Measurements from ENCODE around the gene DYNC1H1. TPM values are rescaled to one million over a fixed set of nuclear protein-coding genes. Genes with fewer than 3 reads are reported as not detected.
A peak's percentile ranks its signal among the peaks of the same experiment; 100 is the strongest.

Gene DYNC1H1
- total RNA-seq, 4 donors from 2014 or later, result 386 to 531 (median 472) TPM

DNA sequence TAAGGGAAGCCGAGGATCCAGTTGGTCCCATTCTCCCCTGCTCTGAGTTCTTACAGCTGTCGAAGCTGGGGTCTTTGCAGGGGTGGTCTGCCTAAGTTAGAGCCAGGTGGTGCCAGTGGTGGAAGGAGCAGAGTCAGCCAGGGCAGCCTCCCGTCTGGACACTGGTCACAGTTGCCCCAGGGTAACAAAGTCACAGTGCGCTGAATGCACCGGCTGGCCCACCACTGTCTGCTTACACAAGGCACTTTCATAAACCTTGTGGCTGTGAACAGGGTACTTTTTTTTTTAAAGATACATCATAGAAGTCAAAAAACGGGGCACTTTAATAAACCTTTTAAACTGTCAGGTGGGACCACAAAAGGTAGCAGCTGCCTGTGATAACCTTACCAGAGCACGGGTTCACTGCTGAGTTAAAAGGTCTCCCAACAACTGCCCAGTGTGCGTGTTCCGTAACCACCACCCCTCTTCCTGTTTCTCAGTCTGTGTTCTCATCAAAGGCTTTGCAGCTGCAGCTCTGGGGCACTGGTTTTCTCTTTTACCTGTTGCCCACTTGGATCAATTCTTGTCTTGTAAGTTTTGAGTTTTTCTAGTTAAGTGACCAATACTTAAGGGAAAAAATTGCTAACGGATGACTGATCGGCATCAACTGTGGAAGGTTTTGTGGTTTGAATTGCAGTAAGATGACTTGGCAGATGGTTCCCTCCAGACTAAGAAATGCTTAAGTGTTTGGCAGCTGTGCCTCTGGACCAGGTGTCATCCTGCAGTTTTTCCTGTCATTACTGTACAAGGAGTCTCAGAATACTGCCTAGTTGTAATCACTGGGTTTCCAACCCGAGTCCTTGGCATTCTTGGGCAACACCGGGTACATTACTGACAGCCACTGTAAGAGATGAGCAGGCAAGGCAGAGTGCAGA is 55.9 kb downstream of the DYNC1H1 start:
- no peak for DNase-seq
- Histone ChIP-seq H3K27ac (no peak overlapping the region), H3K27me3 (no peaks in the 10 kb centered on the region), H3K9me3 (no peaks in the 10 kb centered on the region), H3K36me3 (peaks cover 0 to 100% (median 7%) of the 10 kb centered on the region in 3 donors), H3K4me1 (no peaks in the 10 kb centered on the region), H3K4me3 (no peak overlapping the region)
- TF ChIP-seq POLR2A (IDR thresholded peaks at IDR 0.05), result no peak
- TF ChIP-seq, protein P1, sequence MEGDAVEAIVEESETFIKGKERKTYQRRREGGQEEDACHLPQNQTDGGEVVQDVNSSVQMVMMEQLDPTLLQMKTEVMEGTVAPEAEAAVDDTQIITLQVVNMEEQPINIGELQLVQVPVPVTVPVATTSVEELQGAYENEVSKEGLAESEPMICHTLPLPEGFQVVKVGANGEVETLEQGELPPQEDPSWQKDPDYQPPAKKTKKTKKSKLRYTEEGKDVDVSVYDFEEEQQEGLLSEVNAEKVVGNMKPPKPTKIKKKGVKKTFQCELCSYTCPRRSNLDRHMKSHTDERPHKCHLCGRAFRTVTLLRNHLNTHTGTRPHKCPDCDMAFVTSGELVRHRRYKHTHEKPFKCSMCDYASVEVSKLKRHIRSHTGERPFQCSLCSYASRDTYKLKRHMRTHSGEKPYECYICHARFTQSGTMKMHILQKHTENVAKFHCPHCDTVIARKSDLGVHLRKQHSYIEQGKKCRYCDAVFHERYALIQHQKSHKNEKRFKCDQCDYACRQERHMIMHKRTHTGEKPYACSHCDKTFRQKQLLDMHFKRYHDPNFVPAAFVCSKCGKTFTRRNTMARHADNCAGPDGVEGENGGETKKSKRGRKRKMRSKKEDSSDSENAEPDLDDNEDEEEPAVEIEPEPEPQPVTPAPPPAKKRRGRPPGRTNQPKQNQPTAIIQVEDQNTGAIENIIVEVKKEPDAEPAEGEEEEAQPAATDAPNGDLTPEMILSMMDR (IDR thresholded peaks at IDR 0.05), result no peak

DNA sequence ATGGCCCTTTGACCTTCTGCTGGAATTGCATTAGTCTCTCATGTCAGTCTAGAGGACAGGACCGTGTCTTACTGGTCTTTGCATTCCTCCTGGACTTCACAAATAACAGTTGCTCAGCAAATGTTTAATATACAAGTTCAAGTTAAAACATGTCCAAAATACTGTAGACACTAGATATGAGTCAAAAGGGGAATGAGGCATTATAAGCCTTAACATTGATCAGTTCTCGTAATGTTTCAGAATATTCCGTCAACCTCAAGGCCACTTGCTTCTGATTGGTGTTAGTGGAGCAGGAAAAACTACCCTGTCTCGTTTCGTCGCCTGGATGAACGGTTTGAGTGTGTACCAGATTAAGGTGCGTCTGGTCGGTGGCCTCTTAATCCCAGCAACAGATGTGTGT is 62.6 kb downstream of the DYNC1H1 start:
- Histone ChIP-seq H3K36me3 (peaks cover 4 to 100% (median 4%) of the 10 kb centered on the region in 3 donors), H3K27me3 (no peaks in the 10 kb centered on the region), H3K4me3 (no peak overlapping the region), H3K27ac (no peak overlapping the region), H3K9me3 (no peaks in the 10 kb centered on the region), H3K4me1 (no peaks in the 10 kb centered on the region)
- no peak for TF ChIP-seq POLR2A (IDR thresholded peaks at IDR 0.05)
- TF ChIP-seq, protein P1 (IDR thresholded peaks at IDR 0.05), result no peak
- no peak for DNase-seq

DNA sequence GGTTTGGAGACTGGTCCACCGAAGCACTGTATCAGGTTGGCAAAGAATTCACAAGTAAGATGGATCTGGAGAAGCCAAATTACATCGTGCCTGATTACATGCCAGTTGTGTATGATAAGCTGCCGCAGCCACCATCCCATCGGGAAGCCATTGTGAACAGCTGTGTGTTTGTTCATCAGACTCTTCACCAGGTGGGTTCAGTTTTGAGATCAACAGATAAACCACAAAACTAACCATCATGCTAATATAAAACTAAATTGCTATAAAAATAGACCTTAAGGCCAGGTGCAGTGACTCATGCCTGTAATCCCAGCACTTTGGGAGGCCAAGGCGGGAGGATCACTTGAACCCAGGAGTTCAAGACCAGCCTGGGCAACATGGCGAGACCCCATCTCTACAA is 63.6 kb downstream of the DYNC1H1 start:
- no peak overlapping the region for H3K4me3 ChIP-seq

GRCh38 chr14:102028733-102029132 is 64.4 kb downstream of the DYNC1H1 start:
- peak overlapping the region in 2 of 4 donors; percentile 29 to 53 for H3K27ac ChIP-seq
- TF ChIP-seq, protein P1 (IDR thresholded peaks at IDR 0.05), result no peak
- no peak for TF ChIP-seq POLR2A (IDR thresholded peaks at IDR 0.05)
- H3K4me3 ChIP-seq, result no peak overlapping the region
- H3K9me3 ChIP-seq, result no peaks in the 10 kb centered on the region
- H3K36me3 ChIP-seq, result peaks cover 3 to 100% (median 4%) of the 10 kb centered on the region in 3 donors
- DNase-seq, result no peak
- no peaks in the 10 kb centered on the region for H3K27me3 ChIP-seq
- no peaks in the 10 kb centered on the region for H3K4me1 ChIP-seq

More for the DNA sequence above, 63.6 kb downstream of the DYNC1H1 start:
- H3K27me3 ChIP-seq, result no peaks in the 10 kb centered on the region
- DNase-seq, result no peak
- no peaks in the 10 kb centered on the region for H3K9me3 ChIP-seq
- TF ChIP-seq POLR2A (IDR thresholded peaks at IDR 0.05), result no peak
- TF ChIP-seq, protein P1 (IDR thresholded peaks at IDR 0.05), result no peak
- peaks cover 4 to 100% (median 4%) of the 10 kb centered on the region in 3 donors for H3K36me3 ChIP-seq
- no peaks in the 10 kb centered on the region for H3K4me1 ChIP-seq
- peak overlapping the region in 1 of 4 donors; percentile 53 for H3K27ac ChIP-seq

DNA sequence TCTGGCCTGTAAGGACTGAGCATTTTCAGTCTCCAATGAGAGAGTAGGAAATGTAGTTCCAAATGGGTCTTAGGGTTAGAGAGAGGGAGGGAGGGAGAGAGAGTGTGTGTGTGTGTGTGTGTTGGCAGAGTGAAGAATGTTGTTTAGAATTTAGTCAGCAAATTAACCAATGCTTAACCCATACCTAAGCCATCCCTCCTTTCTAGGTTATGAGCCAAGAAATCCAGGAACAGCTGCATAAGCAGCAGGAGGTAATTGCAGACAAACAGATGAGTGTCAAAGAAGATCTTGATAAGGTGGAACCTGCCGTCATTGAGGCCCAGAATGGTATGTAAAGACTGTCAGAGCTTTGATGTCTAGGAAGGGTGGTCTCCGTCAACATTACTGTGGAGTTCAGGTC is 65.6 kb downstream of the DYNC1H1 start:
- Histone ChIP-seq H3K27me3 (no peaks in the 10 kb centered on the region), H3K4me3 (no peak overlapping the region), H3K36me3 (peaks cover 0 to 100% (median 4%) of the 10 kb centered on the region in 3 donors), H3K27ac (no peak overlapping the region), H3K9me3 (no peaks in the 10 kb centered on the region), H3K4me1 (no peaks in the 10 kb centered on the region)
- TF ChIP-seq POLR2A (IDR thresholded peaks at IDR 0.05), result no peak
- TF ChIP-seq, protein P1 (IDR thresholded peaks at IDR 0.05), result no peak
- DNase-seq, result no peak
